A673 (cell line): Measurements from ENCODE around the gene UMODL1. TPM values are rescaled to one million over a fixed set of nuclear protein-coding genes. Genes with fewer than 3 reads are reported as not detected.

Source experiments
- BruUV-seq: library from RNA; stranded (reverse); fragments of 400-500 nt; replicated peaks from 2 replicates; lab custom pipeline; 2021; lab: Mats Ljungman, UMichigan
- CTCF ChIA-PET: fragments of 300-600 bp; sonication (Branson Sonifier 250); formaldehyde crosslinking; loops from one replicate; lab custom pipeline; 2022; ENCODE audit warnings: antibody characterized with exemption; lab: Charles Lee
- POLR2A ChIA-PET: fragments of 300-600 bp; sonication (Branson Sonifier 250); formaldehyde crosslinking; loops from one replicate; lab custom pipeline; 2022; ENCODE audit warnings: antibody characterized with exemption; ENCODE audit not compliant: low non-redundant PET; lab: Charles Lee
- DNase-seq: peaks from one replicate; pipeline ENCODE4 v3.0.0-alpha.2; 2015; ENCODE audit warnings: low spot score
- H3K27ac ChIP-seq: fragments of 200-600 bp; sonication (generic); 2 replicates; pipeline ENCODE4 v1.5.1; 2016; ENCODE audit warnings: mixed run types, low read depth, mild to moderate bottlenecking, mixed read lengths, antibody characterized with exemption, low read length; ENCODE audit not compliant: poor library complexity, severe bottlenecking
- H3K27me3 ChIP-seq: fragments of 200-600 bp; sonication (generic); replicated peaks from 2 replicates; pipeline ENCODE4 v1.6.1; 2017; ENCODE audit warnings: mixed run types, low read depth, mild to moderate bottlenecking, mixed read lengths, antibody characterized with exemption, low read length; ENCODE audit not compliant: insufficient read depth, poor library complexity
- H3K36me3 ChIP-seq: fragments of 200-600 bp; sonication (generic); 2 replicates; pipeline ENCODE4 v1.6.1; 2016; ENCODE audit warnings: mixed run types, mild to moderate bottlenecking, mixed read lengths, antibody characterized with exemption, low read length; ENCODE audit not compliant: insufficient read depth, poor library complexity, severe bottlenecking
- H3K4me1 ChIP-seq: fragments of 200-600 bp; sonication (generic); 2 replicates; pipeline ENCODE4 v1.6.1; 2017; ENCODE audit warnings: mixed run types, mild to moderate bottlenecking, mixed read lengths, antibody characterized with exemption, low read length; ENCODE audit not compliant: insufficient read depth, poor library complexity, severe bottlenecking
- H3K4me3 ChIP-seq: fragments of 200-600 bp; sonication (generic); 2 replicates; pipeline ENCODE4 v1.5.1; 2016; ENCODE audit warnings: low read depth, mixed run types, mild to moderate bottlenecking, mixed read lengths, low read length; ENCODE audit not compliant: poor library complexity, severe bottlenecking
- H3K9me3 ChIP-seq: fragments of 200-600 bp; sonication (generic); 2 replicates; pipeline ENCODE4 v1.6.1; 2016; ENCODE audit warnings: mixed run types, low read depth, mild to moderate bottlenecking, mixed read lengths, antibody characterized with exemption, low read length; ENCODE audit not compliant: poor library complexity, severe bottlenecking
- EZH2 ChIP-seq: fragments of 200-600 bp; sonication (generic); IDR thresholded peaks from 2 replicates; pipeline ENCODE4 v1.6.1; 2017; ENCODE audit warnings: borderline replicate concordance, low read depth, mild to moderate bottlenecking, mixed read lengths, antibody characterized with exemption, low read length; ENCODE audit not compliant: poor library complexity, severe bottlenecking
- intact Hi-C: fragments of 100-400 bp; cut with micrococcal nuclease; formaldehyde crosslinking; loops from one replicate; pipeline ENCODE4 v1.10.0; 2022; ENCODE audit not compliant: unreplicated experiment
- total RNA-seq: library from RNA; stranded (reverse); gene quantifications from 2 replicates; pipeline ENCODE4 v1.2.3, GENCODE V29; 2021
- TF ChIP-seq, protein P1 (sequence below): fragments of 300-800, 200-600 bp; sonication (generic); conservative IDR thresholded peaks from 2 replicates; pipeline ENCODE4 v1.5.1; 2017; ENCODE audit warnings: low read depth, mild to moderate bottlenecking, antibody characterized with exemption, low read length, moderate library complexity, mixed read lengths

The UMODL1 gene
- total RNA-seq, 1 experiment from 2014 or later = not detected

- Histone ChIP-seq H3K27me3 (no peaks in the 10 kb centered on the region), H3K36me3 (no peaks in the 10 kb centered on the region), H3K4me3 (no peak overlapping the region), H3K27ac (no peak overlapping the region), H3K4me1 (no peaks in the 10 kb centered on the region), H3K9me3 (no peaks in the 10 kb centered on the region)
- BruUV-seq = no TSS peak
- intact Hi-C loops = no loop called here
- TF ChIP-seq, protein P1, sequence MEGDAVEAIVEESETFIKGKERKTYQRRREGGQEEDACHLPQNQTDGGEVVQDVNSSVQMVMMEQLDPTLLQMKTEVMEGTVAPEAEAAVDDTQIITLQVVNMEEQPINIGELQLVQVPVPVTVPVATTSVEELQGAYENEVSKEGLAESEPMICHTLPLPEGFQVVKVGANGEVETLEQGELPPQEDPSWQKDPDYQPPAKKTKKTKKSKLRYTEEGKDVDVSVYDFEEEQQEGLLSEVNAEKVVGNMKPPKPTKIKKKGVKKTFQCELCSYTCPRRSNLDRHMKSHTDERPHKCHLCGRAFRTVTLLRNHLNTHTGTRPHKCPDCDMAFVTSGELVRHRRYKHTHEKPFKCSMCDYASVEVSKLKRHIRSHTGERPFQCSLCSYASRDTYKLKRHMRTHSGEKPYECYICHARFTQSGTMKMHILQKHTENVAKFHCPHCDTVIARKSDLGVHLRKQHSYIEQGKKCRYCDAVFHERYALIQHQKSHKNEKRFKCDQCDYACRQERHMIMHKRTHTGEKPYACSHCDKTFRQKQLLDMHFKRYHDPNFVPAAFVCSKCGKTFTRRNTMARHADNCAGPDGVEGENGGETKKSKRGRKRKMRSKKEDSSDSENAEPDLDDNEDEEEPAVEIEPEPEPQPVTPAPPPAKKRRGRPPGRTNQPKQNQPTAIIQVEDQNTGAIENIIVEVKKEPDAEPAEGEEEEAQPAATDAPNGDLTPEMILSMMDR = no peak
- TF ChIP-seq EZH2 = no peak
- ChIA-PET POLR2A (no interaction called here), CTCF (no interaction called here)
- no peak for DNase-seq
Measured at GRCh38 chr21:42120101-42120902, 49.2 kb downstream of the UMODL1 start.

- Histone ChIP-seq H3K4me1 (no peaks in the 10 kb centered on the region), H3K4me3 (no peak overlapping the region), H3K36me3 (no peaks in the 10 kb centered on the region), H3K27me3 (no peaks in the 10 kb centered on the region), H3K27ac (no peak overlapping the region), H3K9me3 (no peaks in the 10 kb centered on the region)
- intact Hi-C loops = no loop called here
- DNase-seq = no peak
- BruUV-seq = no TSS peak
- ChIA-PET POLR2A (no interaction called here), CTCF (no interaction called here)
- TF ChIP-seq, protein P1 = no peak
- TF ChIP-seq EZH2 = no peak
Measured at GRCh38 chr21:42120903-42121535, 49.9 kb downstream of the UMODL1 start.

DNA sequence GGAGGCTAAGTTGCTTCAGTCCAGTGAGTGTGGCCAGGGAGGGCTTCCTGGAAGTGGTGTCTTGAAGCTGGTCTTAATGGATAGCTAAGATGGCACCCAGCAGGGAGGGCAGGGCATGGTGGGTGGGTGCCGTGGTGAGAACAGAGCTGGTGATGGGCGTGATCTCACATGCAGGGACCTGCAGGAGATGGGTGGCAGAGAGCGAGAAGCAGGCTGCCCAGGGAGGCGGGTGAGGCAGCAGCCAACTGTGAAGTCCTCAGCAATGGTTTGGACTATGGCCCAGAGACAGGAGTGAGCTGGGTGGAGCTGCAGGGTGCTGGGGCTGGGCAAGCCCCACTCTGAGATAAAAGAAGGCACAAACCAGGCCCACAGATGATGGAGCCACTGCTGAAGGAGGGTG lies 50.7 kb downstream of the UMODL1 start:
- ChIA-PET CTCF (no interaction called here), POLR2A (no interaction called here)
- BruUV-seq = no TSS peak
- TF ChIP-seq, protein P1 = no peak
- TF ChIP-seq EZH2 = no peak
- Histone ChIP-seq H3K27ac (no peak overlapping the region), H3K4me3 (no peak overlapping the region), H3K27me3 (no peaks in the 10 kb centered on the region), H3K36me3 (no peaks in the 10 kb centered on the region), H3K4me1 (no peaks in the 10 kb centered on the region), H3K9me3 (no peaks in the 10 kb centered on the region)
- no peak for DNase-seq
- intact Hi-C loops = no loop called here
